Upper lobe of right lung (tissue), 1 donor: Measurements from ENCODE around the gene LAMA2. TPM values are rescaled to one million over a fixed set of nuclear protein-coding genes. Genes with fewer than 3 reads are reported as not detected.

Source experiments
- ATAC-seq: fragments of 200-7000 bp; cut with Tn5 transposase; one replicate; pipeline ENCODE4 v1.9.1; 2020; ENCODE audit warnings: mild to moderate bottlenecking, moderate library complexity
- DNase-seq: peaks from one replicate; pipeline ENCODE4 v3.0.0-alpha.2; 2020
- H3K27ac ChIP-seq: fragments of 200-600 bp; one replicate; pipeline ENCODE4 v1.8.0; 2022
- H3K27me3 ChIP-seq: fragments of 200-600 bp; one replicate; pipeline ENCODE4 v1.8.0; 2022; ENCODE audit warnings: mild to moderate bottlenecking
- H3K36me3 ChIP-seq: fragments of 200-600 bp; one replicate; pipeline ENCODE4 v1.8.0; 2022
- H3K4me1 ChIP-seq: fragments of 200-600 bp; one replicate; pipeline ENCODE4 v1.8.0; 2022
- H3K4me3 ChIP-seq: fragments of 200-600 bp; one replicate; pipeline ENCODE4 v1.8.0; 2022; ENCODE audit warnings: mild to moderate bottlenecking
- H3K9me3 ChIP-seq: fragments of 200-600 bp; one replicate; pipeline ENCODE4 v1.8.0; 2022
- CTCF ChIP-seq: fragments of 200-600 bp; IDR thresholded peaks from one replicate; pipeline ENCODE4 v1.8.0; 2022; ENCODE audit warnings: antibody characterized with exemption
- intact Hi-C: fragments of 100-400 bp; cut with DNase I; formaldehyde crosslinking; loops from one replicate; pipeline ENCODE4 v1.11.0; 2022
- total RNA-seq: library from RNA; stranded (reverse); fragmentation: NEBNext Ultra II Directional; extraction: Animal tissue kit (Norgen Biotek cat#: 25700); gene quantifications from one replicate; pipeline ENCODE4 v1.2.1, GENCODE V29; 2021
- donor health status: DM: no; HTN: yes; CAD: no; lungs with severe emphysema.

LAMA2 gene
- total RNA-seq, 1 donor from 2014 or later = 42.1 TPM

- Histone ChIP-seq H3K36me3 (no peaks in the 10 kb centered on the region), H3K9me3 (no peaks in the 10 kb centered on the region)
- intact Hi-C loops = loop anchor here (5.0 kb wide), 1 partner anchor 307 kb away; no protein-coding TSS in a partner anchor
These were observed 172.9 kb downstream of the LAMA2 start for GRCh38 chr6:129055796-129056195.

GRCh38 chr6:129059650-129060049, 176.7 kb downstream of the LAMA2 start:
- no peak for DNase-seq
- no peaks in the 10 kb centered on the region for H3K27me3 ChIP-seq
- intact Hi-C loops = loop anchor here (5.0 kb wide), 1 partner anchor 303 kb away; no protein-coding TSS in a partner anchor
- no peak overlapping the region for H3K4me3 ChIP-seq
- ATAC-seq = no peak
- H3K27ac ChIP-seq = no peak overlapping the region
- no peaks in the 10 kb centered on the region for H3K9me3 ChIP-seq
- H3K36me3 ChIP-seq = peaks cover 3% of the 10 kb centered on the region
- no peak for TF ChIP-seq CTCF
- no peaks in the 10 kb centered on the region for H3K4me1 ChIP-seq

More at GRCh38 chr6:129055796-129056195, 172.9 kb downstream of the LAMA2 start:
- ATAC-seq = no peak
- H3K27me3 ChIP-seq = no peaks in the 10 kb centered on the region
- H3K4me1 ChIP-seq = no peaks in the 10 kb centered on the region
- H3K27ac ChIP-seq = no peak overlapping the region
- H3K4me3 ChIP-seq = no peak overlapping the region
- DNase-seq = no peak
- TF ChIP-seq CTCF = no peak

GRCh38 chr6:129069006-129069405, 186.1 kb downstream of the LAMA2 start:
- no peak for ATAC-seq
- H3K27ac ChIP-seq = no peak overlapping the region
- no peak for TF ChIP-seq CTCF

GRCh38 chr6:129073051-129073450, 190.1 kb downstream of the LAMA2 start:
- intact Hi-C loops = no loop called here
- H3K4me1 ChIP-seq = no peaks in the 10 kb centered on the region
- no peak overlapping the region for H3K4me3 ChIP-seq
- DNase-seq = no peak
- ATAC-seq = no peak
- H3K27ac ChIP-seq = no peak overlapping the region
- no peaks in the 10 kb centered on the region for H3K27me3 ChIP-seq
- no peaks in the 10 kb centered on the region for H3K9me3 ChIP-seq
- no peak for TF ChIP-seq CTCF
- no peaks in the 10 kb centered on the region for H3K36me3 ChIP-seq

More at GRCh38 chr6:129069006-129069405, 186.1 kb downstream of the LAMA2 start:
- Histone ChIP-seq H3K27me3 (no peaks in the 10 kb centered on the region), H3K9me3 (no peaks in the 10 kb centered on the region), H3K4me3 (no peak overlapping the region), H3K36me3 (no peaks in the 10 kb centered on the region), H3K4me1 (no peaks in the 10 kb centered on the region)
- intact Hi-C loops = no loop called here
- no peak for DNase-seq

- Histone ChIP-seq H3K4me3 (no peak overlapping the region), H3K36me3 (no peaks in the 10 kb centered on the region), H3K27me3 (no peaks in the 10 kb centered on the region), H3K9me3 (no peaks in the 10 kb centered on the region), H3K4me1 (no peaks in the 10 kb centered on the region), H3K27ac (no peak overlapping the region)
- DNase-seq (no peak), ATAC-seq (no peak)
- TF ChIP-seq CTCF = no peak
- intact Hi-C loops = no loop called here
These were observed 190.9 kb downstream of the LAMA2 start for GRCh38 chr6:129073691-129074395.
